CD4-positive, alpha-beta T cell treated with Interferon gamma for 1 hour (primary cell): Measurements from ENCODE around the gene EEF2.
"Not testable (repeated sequence)": the region's sequence is repeated elsewhere in the genome, so short reads cannot be mapped to it uniquely, and the experiment has no call there.

Source experiments
- DNase-seq: peaks from one replicate; pipeline ENCODE4 v3.0.0-alpha.2; 2020

EEF2 gene

DNA sequence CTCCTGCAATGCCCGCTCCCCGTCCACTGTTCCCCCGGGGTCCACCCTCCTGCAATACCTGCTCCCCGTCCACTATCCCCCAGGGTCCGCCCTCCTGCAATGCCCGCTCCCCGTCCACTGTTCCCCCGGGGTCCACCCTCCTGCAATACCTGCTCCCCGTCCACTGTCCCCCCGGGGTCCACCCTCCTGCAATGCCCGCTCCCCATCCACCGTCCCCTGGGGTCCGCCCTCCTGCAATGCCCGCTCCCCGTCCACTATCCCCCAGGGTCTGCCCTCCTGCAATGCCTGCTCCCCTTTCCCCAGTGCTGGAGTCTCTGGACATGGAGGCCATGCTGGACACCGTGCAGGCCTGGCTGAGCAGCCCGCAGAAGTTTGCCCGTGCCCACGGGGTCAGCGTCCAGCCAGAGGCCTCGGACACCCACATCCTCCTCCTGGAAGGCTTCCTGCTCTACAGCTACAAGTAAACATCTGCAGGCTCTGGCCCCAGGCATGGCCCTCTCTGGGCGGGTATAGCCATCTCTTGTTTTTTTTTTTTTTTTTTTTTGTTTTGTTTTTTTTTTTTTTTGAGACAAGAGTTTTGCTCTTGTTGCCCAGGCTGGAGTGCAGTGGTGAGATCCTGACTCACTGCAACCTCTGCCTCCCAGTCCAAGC lies 46.8 kb downstream of the EEF2 start:
- DNase-seq = not testable (repeated sequence)

DNA sequence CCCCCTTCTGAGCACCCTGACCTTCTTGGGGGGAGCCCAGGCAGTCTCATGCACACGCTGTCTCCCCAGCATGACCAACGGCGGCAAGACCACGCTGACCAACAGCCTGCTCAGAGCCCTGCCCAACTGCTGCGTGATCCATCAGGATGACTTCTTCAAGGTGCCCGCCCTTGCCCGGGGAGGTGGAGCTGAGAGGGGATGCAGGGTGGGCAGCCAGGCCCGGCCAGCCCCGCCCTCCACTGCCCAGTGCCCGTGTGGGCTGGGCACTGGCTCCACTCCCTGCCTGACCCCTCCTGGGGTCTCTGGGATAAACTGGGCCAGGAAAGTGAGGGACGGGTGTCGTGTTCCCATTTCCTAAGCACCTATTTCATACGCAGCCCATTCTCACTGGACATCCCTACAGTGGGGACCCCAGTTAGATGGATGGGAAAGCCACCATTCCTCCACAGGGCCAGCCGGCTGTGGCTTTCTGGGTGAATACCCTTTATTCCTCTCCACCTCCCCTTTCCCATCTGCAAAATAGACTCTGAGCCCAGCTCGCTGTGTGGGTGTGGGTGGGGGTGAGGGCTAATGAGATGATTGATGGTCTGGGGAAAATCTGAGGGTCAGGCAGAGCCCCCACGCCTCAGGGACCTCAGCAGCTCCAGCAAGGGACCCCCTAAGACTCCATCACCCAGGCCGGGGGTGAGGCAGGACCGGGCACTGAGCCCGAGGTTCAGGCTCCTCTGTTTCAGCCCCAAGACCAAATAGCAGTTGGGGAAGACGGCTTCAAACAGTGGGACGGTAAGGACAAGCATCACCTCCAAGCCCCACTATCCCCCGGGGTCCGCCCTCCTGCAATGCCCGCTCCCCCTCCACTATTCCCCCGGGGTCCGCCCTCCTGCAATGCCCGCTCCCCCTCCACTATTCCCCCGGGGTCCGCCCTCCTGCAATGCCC lies 48.5 kb downstream of the EEF2 start:
- no peak for DNase-seq

DNA sequence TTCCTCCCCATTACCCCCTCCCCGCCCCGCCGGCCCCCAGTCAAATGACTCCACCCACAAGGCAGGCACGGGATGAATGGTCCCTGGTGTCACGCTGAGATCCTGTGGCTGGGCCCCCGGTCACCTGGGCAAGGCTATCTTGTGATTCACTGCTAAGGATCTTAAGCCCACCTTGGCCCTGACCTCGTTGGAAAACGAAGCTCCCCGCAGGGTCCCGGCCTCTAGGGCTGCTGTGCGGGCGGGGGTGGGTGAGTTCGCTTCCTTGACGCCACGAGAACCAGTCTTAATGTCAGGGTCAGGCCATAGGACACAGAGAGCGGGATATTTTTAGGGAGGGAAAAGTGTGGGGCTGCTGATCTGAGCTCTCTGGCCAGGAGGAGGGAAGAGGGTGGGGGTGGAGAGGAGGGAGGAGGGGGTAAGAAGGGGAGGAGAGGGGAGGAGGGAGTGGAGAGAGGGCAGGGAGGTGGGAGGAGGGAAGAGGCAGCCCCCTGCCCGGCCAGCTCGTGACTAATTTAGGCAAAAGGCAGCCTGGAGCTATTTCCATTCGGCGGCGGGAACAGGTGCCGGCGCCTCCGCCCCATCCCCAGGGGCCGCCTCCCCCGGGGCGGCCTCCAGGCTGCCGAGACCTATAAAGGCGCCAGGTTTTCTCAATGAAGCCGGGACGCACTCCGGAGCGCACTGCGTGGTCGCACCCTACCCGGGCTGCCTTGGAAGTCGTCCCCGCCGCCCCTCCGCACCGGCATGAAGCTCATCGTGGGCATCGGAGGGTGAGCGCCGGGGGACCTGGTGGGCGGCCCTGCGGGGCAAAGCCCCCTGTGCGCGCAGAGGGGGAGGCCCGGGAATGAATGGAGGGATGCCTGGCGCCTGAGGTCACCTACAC lies 52.1 kb downstream of the EEF2 start, which contains the start of gene NMRK2:
Gene NMRK2 (plus strand): TSS at position 139 of the 880 bp plus-strand sequence. CDS start 603 bp downstream, at position 742.
- DNase-seq = no peak

DNA sequence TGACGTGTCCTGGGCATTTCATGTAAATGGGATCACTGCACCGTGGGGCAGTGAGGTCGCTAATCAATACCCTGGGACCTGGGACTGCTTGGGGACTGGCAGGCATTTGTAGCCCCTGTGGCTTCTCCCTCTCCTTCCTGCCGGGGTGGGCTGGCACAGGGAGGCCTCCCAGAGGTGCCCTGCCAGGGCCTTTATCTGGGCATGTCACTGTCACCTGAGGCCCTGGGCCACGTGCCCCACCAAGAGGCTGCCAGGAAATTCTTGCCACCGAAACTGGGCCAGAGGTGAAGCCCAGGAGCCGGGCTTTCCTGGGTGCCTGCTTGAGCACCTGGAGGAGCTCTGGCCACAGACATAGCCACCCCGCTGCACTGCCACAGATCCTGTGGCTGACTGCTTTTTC lies 54.2 kb downstream of the EEF2 start:
- DNase-seq = no peak
